Hypothalamus (tissue), 51 donors: Measurements from ENCODE around the gene TRMO.

Experiments
- DNase-seq, 51 donors: peaks; one replicate each; lab custom pipeline; 2025; lab: John Stamatoyannopoulos, UW

TRMO gene

GRCh38 chr9:97940741-97941140, 18.4 kb upstream of the TRMO start:
- no peak for DNase-seq

GRCh38 chr9:97940233-97940632, 17.9 kb upstream of the TRMO start:
- no peak for DNase-seq

- DNase-seq = no peak
These were observed 15.9 kb upstream of the TRMO start, which contains the start of gene HEMGN for GRCh38 chr9:97938081-97938644. Gene HEMGN, minus strand, starts transcription at chr9:97938172. Its CDS starts 36 bp downstream, at chr9:97938136.

GRCh38 chr9:97936998-97937397, 14.7 kb upstream of the TRMO start:
- DNase-seq = no peak

- DNase-seq = no peak
These were observed 13.0 kb upstream of the TRMO start for GRCh38 chr9:97935276-97935675.

- DNase-seq = peak in 3 of 51 donors; percentile 5 to 18 (median 5)
These were observed 12.2 kb upstream of the TRMO start for GRCh38 chr9:97934321-97935115.

GRCh38 chr9:97933297-97933998, 11.1 kb upstream of the TRMO start:
- no peak for DNase-seq

- DNase-seq = no peak
These were observed 8.7 kb upstream of the TRMO start for GRCh38 chr9:97930972-97931371.

GRCh38 chr9:97928986-97929604, 6.8 kb upstream of the TRMO start:
- no peak for DNase-seq

GRCh38 chr9:97925497-97926334, 3.4 kb upstream of the TRMO start:
- no peak for DNase-seq

- no peak for DNase-seq
These were observed 2.1 kb upstream of the TRMO start for GRCh38 chr9:97924386-97924785.

- peak in 40 of 51 donors; percentile 8 to 90 (median 46) for DNase-seq
These were observed 1.3 kb upstream of the TRMO start for GRCh38 chr9:97923529-97924108.

GRCh38 chr9:97919217-97919813, 3.0 kb downstream of the TRMO start:
- no peak for DNase-seq

GRCh38 chr9:97918611-97919010, 3.7 kb downstream of the TRMO start:
- no peak for DNase-seq

- DNase-seq = no peak
These were observed 10.3 kb downstream of the TRMO start for GRCh38 chr9:97911970-97912369.

GRCh38 chr9:97911528-97911927, 10.8 kb downstream of the TRMO start:
- DNase-seq = no peak

- DNase-seq = no peak
These were observed 11.9 kb downstream of the TRMO start for GRCh38 chr9:97910357-97910756.

GRCh38 chr9:97908705-97909104, 13.6 kb downstream of the TRMO start:
- no peak for DNase-seq

- no peak for DNase-seq
These were observed 14.7 kb downstream of the TRMO start for GRCh38 chr9:97907632-97908031.

GRCh38 chr9:97907046-97907445, 15.3 kb downstream of the TRMO start:
- DNase-seq = no peak
